GM23338 (cell line): ENCODE data around the gene ORAI3. TPM values are rescaled to one million over a fixed set of nuclear protein-coding genes. Genes with fewer than 3 reads are reported as not detected.

Experiments
- ATAC-seq: fragments of 200-7000 bp; cut with Tn5 transposase; 3 replicates; pipeline ENCODE4 v1.9.1; 2020
- DNase-seq: peaks from one replicate; pipeline ENCODE4 v3.0.0-alpha.2; 2015; ENCODE audit warnings: low spot score
- H2AFZ ChIP-seq: fragments of 200-600 bp; sonication (generic); 2 replicates; pipeline ENCODE4 v1.8.0; 2016; ENCODE audit warnings: antibody characterized with exemption, mild to moderate bottlenecking, moderate library complexity
- H3F3A ChIP-seq: fragments of 200-600 bp; sonication (generic); replicated peaks from 2 replicates; pipeline ENCODE4 v1.8.0; 2017; ENCODE audit warnings: antibody characterized with exemption, mixed run types, low read depth
- H3K27ac ChIP-seq: fragments of 200-600 bp; sonication (generic); 2 replicates; pipeline ENCODE4 v1.6.1; 2016; ENCODE audit warnings: low read depth
- H3K27me3 ChIP-seq: fragments of 200-600 bp; sonication (generic); 2 replicates; pipeline ENCODE4 v1.8.0; 2016; ENCODE audit warnings: mild to moderate bottlenecking, mixed run types, moderate library complexity; ENCODE audit not compliant: insufficient read depth
- H3K36me3 ChIP-seq: fragments of 200-600 bp; sonication (generic); 2 replicates; pipeline ENCODE4 v1.8.0; 2016; ENCODE audit warnings: mild to moderate bottlenecking; ENCODE audit not compliant: insufficient read depth
- H3K4me1 ChIP-seq: fragments of 200-600 bp; sonication (generic); 2 replicates; pipeline ENCODE4 v1.8.0; 2016; ENCODE audit warnings: mild to moderate bottlenecking, moderate library complexity; ENCODE audit not compliant: insufficient read depth
- H3K4me2 ChIP-seq: fragments of 200-600 bp; sonication (generic); 2 replicates; pipeline ENCODE4 v1.7.1; 2017; ENCODE audit warnings: mixed run types
- H3K4me3 ChIP-seq: fragments of 200-600 bp; sonication (generic); 2 replicates; pipeline ENCODE4 v1.6.1; 2016; ENCODE audit warnings: mixed run types
- H3K79me2 ChIP-seq: fragments of 200-600 bp; sonication (generic); replicated peaks from 2 replicates; pipeline ENCODE4 v1.8.0; 2017; ENCODE audit warnings: mild to moderate bottlenecking; ENCODE audit not compliant: insufficient read depth
- H3K9me2 ChIP-seq: fragments of 200-600 bp; sonication (generic); 2 replicates; pipeline ENCODE4 v1.8.0; 2017; ENCODE audit not compliant: insufficient read depth
- H4K20me1 ChIP-seq: fragments of 200-600 bp; sonication (generic); replicated peaks from 2 replicates; pipeline ENCODE4 v1.8.0; 2017; ENCODE audit warnings: mild to moderate bottlenecking; ENCODE audit not compliant: insufficient read depth
- H3K27ac Mint-ChIP-seq: 2 replicates; pipeline ENCODE4 v1.8.0; 2020; ENCODE audit warnings: inconsistent platforms, mild to moderate bottlenecking, moderate library complexity, mixed read lengths
- H3K27me3 Mint-ChIP-seq: 3 replicates; pipeline ENCODE4 v1.8.0; 2022; ENCODE audit warnings: low read depth, mild to moderate bottlenecking, moderate library complexity, mixed read lengths, inconsistent platforms; ENCODE audit not compliant: insufficient read depth, poor library complexity
- H3K36me3 Mint-ChIP-seq: 3 replicates; pipeline ENCODE4 v1.8.0; 2021; ENCODE audit warnings: low read depth, mild to moderate bottlenecking, inconsistent platforms, moderate library complexity, mixed read lengths
- H3K4me1 Mint-ChIP-seq: 3 replicates; pipeline ENCODE4 v1.8.0; 2020; ENCODE audit warnings: mild to moderate bottlenecking, inconsistent platforms, mixed read lengths
- H3K4me3 Mint-ChIP-seq: 3 replicates; pipeline ENCODE4 v1.8.0; 2021; ENCODE audit warnings: moderate library complexity, mild to moderate bottlenecking, inconsistent platforms, mixed read lengths
- H3K9me3 Mint-ChIP-seq: 3 replicates; pipeline ENCODE4 v1.8.0; 2020; ENCODE audit warnings: moderate library complexity, mild to moderate bottlenecking, inconsistent platforms, mixed read lengths
- CTCF ChIP-seq, 2 experiments: fragments of 200-600 bp in 1 of 2; sonication (generic) in 1 of 2; conservative IDR thresholded peaks; 2 replicates each; pipeline versions ENCODE4 v1.5.1 to v1.6.1; 2016 to 2017; ENCODE audit warnings: antibody characterized with exemption in 2 of 2, low read depth in 2 of 2, mild to moderate bottlenecking in 2 of 2, moderate library complexity in 1 of 2
- JUNB ChIP-seq: IDR thresholded peaks from one replicate; pipeline ENCODE4 v1.6.1; 2016; ENCODE audit warnings: antibody characterized with exemption; ENCODE audit not compliant: unreplicated experiment
- ZNF462 ChIP-seq: fragments of 250-450 bp; sonication (Bioruptor Pico); IDR thresholded peaks from 2 replicates; pipeline ENCODE4 v1.5.0; 2020; ENCODE audit warnings: mild to moderate bottlenecking, moderate library complexity
- polyA plus RNA-seq: library from polyadenylated mRNA; unstranded; fragments of >200 nt; fragmentation: Nextera tagmentation; extraction: Ambion mirVana; gene quantifications from 2 replicates; pipeline ENCODE4 v1.2.1, GENCODE V29; 2016
- total RNA-seq: library from RNA; depleted of rRNA; stranded (reverse); fragments of >200 nt; shearing (Covaris generic); gene quantifications from 2 replicates; pipeline ENCODE4 v1.2.3, GENCODE V29; 2014
- TF ChIP-seq, protein P1 (sequence below): IDR thresholded peaks from one replicate; pipeline ENCODE4 v1.6.1; 2018; ENCODE audit warnings: antibody characterized with exemption; ENCODE audit not compliant: unreplicated experiment

ORAI3 gene
- total and polyA plus RNA-seq, 2 experiments from 2014 or later, result 6.9 to 15.9 TPM

GRCh38 chr16:30972872-30973271 is 24.0 kb downstream of the ORAI3 start:
- H3K27me3 Mint-ChIP-seq, result peaks cover 22% of the 10 kb centered on the region
- no peak overlapping the region for H2AFZ ChIP-seq
- no peak overlapping the region for H3K4me2 ChIP-seq
- peaks cover 3% of the 10 kb centered on the region; the same call in 1 of the 2 replicates for H3F3A ChIP-seq
- H4K20me1 ChIP-seq, result peaks cover 8% of the 10 kb centered on the region
- no peak overlapping the region for H3K4me3 ChIP-seq
- peak; percentile 54 for DNase-seq
- H3K9me2 ChIP-seq, result no peaks in the 10 kb centered on the region
- H3K36me3 Mint-ChIP-seq, result peaks cover 81% of the 10 kb centered on the region
- H3K27me3 ChIP-seq, result no peaks in the 10 kb centered on the region
- no peaks in the 10 kb centered on the region; the same call in 2 of the 3 replicates for H3K4me1 Mint-ChIP-seq
- no peaks in the 10 kb centered on the region for H3K79me2 ChIP-seq
- H3K27ac Mint-ChIP-seq, result peak overlapping the region; percentile 69
- H3K4me3 Mint-ChIP-seq, result no peak overlapping the region
- H3K36me3 ChIP-seq, result peaks cover 42% of the 10 kb centered on the region
- no peaks in the 10 kb centered on the region for H3K9me3 Mint-ChIP-seq
- ATAC-seq, result peak; percentile 64
- H3K27ac ChIP-seq, result no peak overlapping the region
- H3K4me1 ChIP-seq, result no peaks in the 10 kb centered on the region
- TF ChIP-seq CTCF (conservative IDR thresholded peaks at IDR 0.05; ENCODE audit: low read depth in 2 of 2) (peak in 1 of 2 experiments; percentile 18; a peak in 1 of 4 replicates), ZNF462 (CRISPR knock-in tag) (no peak), JUNB (no peak)
- TF ChIP-seq, protein P1, sequence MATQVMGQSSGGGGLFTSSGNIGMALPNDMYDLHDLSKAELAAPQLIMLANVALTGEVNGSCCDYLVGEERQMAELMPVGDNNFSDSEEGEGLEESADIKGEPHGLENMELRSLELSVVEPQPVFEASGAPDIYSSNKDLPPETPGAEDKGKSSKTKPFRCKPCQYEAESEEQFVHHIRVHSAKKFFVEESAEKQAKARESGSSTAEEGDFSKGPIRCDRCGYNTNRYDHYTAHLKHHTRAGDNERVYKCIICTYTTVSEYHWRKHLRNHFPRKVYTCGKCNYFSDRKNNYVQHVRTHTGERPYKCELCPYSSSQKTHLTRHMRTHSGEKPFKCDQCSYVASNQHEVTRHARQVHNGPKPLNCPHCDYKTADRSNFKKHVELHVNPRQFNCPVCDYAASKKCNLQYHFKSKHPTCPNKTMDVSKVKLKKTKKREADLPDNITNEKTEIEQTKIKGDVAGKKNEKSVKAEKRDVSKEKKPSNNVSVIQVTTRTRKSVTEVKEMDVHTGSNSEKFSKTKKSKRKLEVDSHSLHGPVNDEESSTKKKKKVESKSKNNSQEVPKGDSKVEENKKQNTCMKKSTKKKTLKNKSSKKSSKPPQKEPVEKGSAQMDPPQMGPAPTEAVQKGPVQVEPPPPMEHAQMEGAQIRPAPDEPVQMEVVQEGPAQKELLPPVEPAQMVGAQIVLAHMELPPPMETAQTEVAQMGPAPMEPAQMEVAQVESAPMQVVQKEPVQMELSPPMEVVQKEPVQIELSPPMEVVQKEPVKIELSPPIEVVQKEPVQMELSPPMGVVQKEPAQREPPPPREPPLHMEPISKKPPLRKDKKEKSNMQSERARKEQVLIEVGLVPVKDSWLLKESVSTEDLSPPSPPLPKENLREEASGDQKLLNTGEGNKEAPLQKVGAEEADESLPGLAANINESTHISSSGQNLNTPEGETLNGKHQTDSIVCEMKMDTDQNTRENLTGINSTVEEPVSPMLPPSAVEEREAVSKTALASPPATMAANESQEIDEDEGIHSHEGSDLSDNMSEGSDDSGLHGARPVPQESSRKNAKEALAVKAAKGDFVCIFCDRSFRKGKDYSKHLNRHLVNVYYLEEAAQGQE, result no peak
